ENCODE results near the gene TIMM10B. TPM values are rescaled to one million over a fixed set of nuclear protein-coding genes. Genes with fewer than 3 reads are reported as not detected.
A peak's percentile ranks its signal among the peaks of the same experiment; 100 is the strongest.

TIMM10B gene
- total and polyA plus RNA-seq, 11 donors = 9.5 to 26.9 (median 16.1) TPM

- intact Hi-C loops (cut with DNase I) = no loop called here
- Histone ChIP-seq H3K36me3 (peaks cover 0 to 98% (median 95%) of the 10 kb centered on the region in 9 donors), H3K4me3 (no peak overlapping the region), H3K4me1 (no peaks in the 10 kb centered on the region), H3K27me3 (no peaks in the 10 kb centered on the region), H3K27ac (no peak overlapping the region), H3K9me3 (no peaks in the 10 kb centered on the region)
- no peak for TF ChIP-seq POLR2A (IDR thresholded peaks at IDR 0.05)
- no peak for TF ChIP-seq CTCF (IDR thresholded peaks at IDR 0.05)
- ATAC-seq (no peak), DNase-seq (no peak)
- WGBS, 4 donors = 94 to 99% (median 98%) methylated on average over 2 of the region's 2 CpGs
These were observed 28.1 kb upstream of the TIMM10B start for GRCh38 chr11:6453152-6453551.

- 64 to 90% (median 84%) methylated on average over 2 of the region's 2 CpGs for WGBS, 4 donors
- ATAC-seq (no peak), DNase-seq (no peak)
- H3K9me3 ChIP-seq = no peaks in the 10 kb centered on the region
- no peak overlapping the region for H3K4me3 ChIP-seq
- H3K27me3 ChIP-seq = no peaks in the 10 kb centered on the region
- TF ChIP-seq POLR2A (IDR thresholded peaks at IDR 0.05) (no peak), CTCF (IDR thresholded peaks at IDR 0.05) (no peak)
- intact Hi-C loops (cut with DNase I) = no loop called here
- no peaks in the 10 kb centered on the region for H3K4me1 ChIP-seq
- H3K36me3 ChIP-seq = peaks cover 0 to 100% (median 96%) of the 10 kb centered on the region in 9 donors
- no peak overlapping the region for H3K27ac ChIP-seq
These were observed 26.2 kb upstream of the TIMM10B start for GRCh38 chr11:6455070-6455469.

GRCh38 chr11:6456361-6457073 lies 24.8 kb upstream of the TIMM10B start:
- H3K27me3 ChIP-seq = no peaks in the 10 kb centered on the region
- no peaks in the 10 kb centered on the region for H3K4me1 ChIP-seq
- peaks cover 0 to 100% (median 89%) of the 10 kb centered on the region in 9 donors for H3K36me3 ChIP-seq
- no peak for DNase-seq
- H3K9me3 ChIP-seq = no peaks in the 10 kb centered on the region
- 95 to 97% (median 97%) methylated on average over 41 to 56 of the region's 56 CpGs for WGBS, 4 donors
- no peak overlapping the region for H3K4me3 ChIP-seq
- peak in 1 of 4 donors; percentile 8 for ATAC-seq
- H3K27ac ChIP-seq = no peak overlapping the region
- intact Hi-C loops (cut with DNase I) = no loop called here
- TF ChIP-seq POLR2A (IDR thresholded peaks at IDR 0.05) = no peak
- no peak for TF ChIP-seq CTCF (IDR thresholded peaks at IDR 0.05)

- H3K4me3 ChIP-seq = no peak overlapping the region
- TF ChIP-seq CTCF (IDR thresholded peaks at IDR 0.05) = no peak
- no peak for TF ChIP-seq POLR2A (IDR thresholded peaks at IDR 0.05)
- H3K27ac ChIP-seq = no peak overlapping the region
- H3K9me3 ChIP-seq = no peaks in the 10 kb centered on the region
- 93 to 96% (median 95%) methylated on average over 17 to 26 of the region's 26 CpGs for WGBS, 4 donors
- intact Hi-C loops (cut with DNase I) = no loop called here
- H3K27me3 ChIP-seq = no peaks in the 10 kb centered on the region
- peaks cover 0 to 99% (median 85%) of the 10 kb centered on the region in 9 donors for H3K36me3 ChIP-seq
- peak in 1 of 4 donors; percentile 18 for ATAC-seq
- no peaks in the 10 kb centered on the region for H3K4me1 ChIP-seq
- no peak for DNase-seq
These were observed 23.6 kb upstream of the TIMM10B start for GRCh38 chr11:6457581-6458320.

Measured in heart left ventricle (tissue), 16 donors.